HCT116 (cell line): ENCODE data around the gene PRKAG2. TPM values are rescaled to one million over a fixed set of nuclear protein-coding genes. Genes with fewer than 3 reads are reported as not detected.

Experiments
- ATAC-seq: fragments of 200-7000 bp; cut with Tn5 transposase; 2 replicates; pipeline ENCODE4 v1.9.1; 2020; ENCODE audit warnings: mild to moderate bottlenecking, moderate library complexity
- BruUV-seq: library from RNA; stranded (reverse); fragments of 400-500 nt; replicated peaks from 2 replicates; lab custom pipeline; 2021; lab: Mats Ljungman, UMichigan
- CTCF ChIA-PET: fragments of 300-600 bp; sonication (Branson Sonifier 250); formaldehyde crosslinking; loops from one replicate; lab custom pipeline; 2021; ENCODE audit warnings: antibody characterized with exemption; lab: Charles Lee
- POLR2A ChIA-PET: fragments of 300-600, 350-600 bp; sonication (Branson Sonifier 250); formaldehyde crosslinking; loops from one replicate; lab custom pipeline; 2021; ENCODE audit warnings: antibody characterized with exemption; lab: Charles Lee
- RAD21 ChIA-PET, 2 experiments: fragments of 300-600 bp; sonication (Branson Sonifier 250); formaldehyde crosslinking; loops; one replicate each; lab custom pipeline; 2023; ENCODE audit warnings: low total read pairs in 2 of 2; ENCODE audit not compliant: uncharacterized antibody in 2 of 2, unreplicated experiment in 2 of 2, low non-redundant PET in 1 of 2; lab: Charles Lee
- DNase-seq: peaks from one replicate; pipeline ENCODE4 v3.0.0-alpha.2; 2010; ENCODE audit warnings: low read depth, low spot score
- H2AFZ ChIP-seq: fragments of 200-600 bp; shearing (Covaris generic), sonication (generic); 2 replicates; pipeline ENCODE4 v1.6.1; 2017; ENCODE audit warnings: low read depth, mixed run types, mixed read lengths, antibody characterized with exemption, low read length; ENCODE audit not compliant: poor library complexity, severe bottlenecking
- H3K27ac ChIP-seq: 2 replicates; pipeline ENCODE4 v1.5.1; 2012; ENCODE audit warnings: low read depth, low read length
- H3K27me3 ChIP-seq: fragments of 200-600 bp; sonication (generic); 2 replicates; pipeline ENCODE4 v1.6.1; 2016; ENCODE audit warnings: mixed run types, low read length, mixed read lengths; ENCODE audit not compliant: insufficient read depth
- H3K36me3 ChIP-seq, 2 experiments: fragments of 200-500 bp in 1 of 2; fragments of 200-600 bp in 1 of 2; sonication (Bioruptor generic) in 1 of 2; sonication (generic) in 1 of 2; 2 replicates each; pipeline versions ENCODE4 v1.5.1 to v1.6.1; 2014 to 2016; ENCODE audit warnings: low read length in 2 of 2, inconsistent platforms in 1 of 2, mixed read lengths in 1 of 2, mixed run types in 1 of 2; ENCODE audit not compliant: insufficient read depth in 2 of 2, control insufficient read depth in 1 of 2
- H3K4me1 ChIP-seq, 2 experiments: fragments of 200-600 bp in 1 of 2; sonication (generic) in 1 of 2; 2 replicates each; pipeline versions ENCODE4 v1.5.1 to v1.6.1; 2012 to 2017; ENCODE audit warnings: low read length in 2 of 2, inconsistent platforms in 1 of 2, mild to moderate bottlenecking in 1 of 2, mixed read lengths in 1 of 2, mixed run types in 1 of 2, moderate library complexity in 1 of 2; ENCODE audit not compliant: insufficient read depth in 2 of 2, control insufficient read depth in 1 of 2
- H3K4me2 ChIP-seq: fragments of 200-600 bp; sonication (generic); 2 replicates; pipeline ENCODE4 v1.6.1; 2017; ENCODE audit warnings: mixed run types, low read length, mixed read lengths
- H3K4me3 ChIP-seq, 2 experiments: fragments of 200-600 bp in 1 of 2; sonication (generic) in 1 of 2; replicated peaks in 1 of 2; 2 replicates each; pipeline ENCODE4 v1.5.1; 2011 to 2016; ENCODE audit warnings: low read length in 2 of 2, control low read depth in 1 of 2, low read depth in 1 of 2, mild to moderate bottlenecking in 1 of 2, mixed read lengths in 1 of 2, mixed run types in 1 of 2
- H3K79me2 ChIP-seq: fragments of 200-600 bp; sonication (generic); 2 replicates; pipeline ENCODE4 v1.6.1; 2017; ENCODE audit warnings: mild to moderate bottlenecking, mixed run types, low read length, moderate library complexity, mixed read lengths; ENCODE audit not compliant: insufficient read depth
- H3K9ac ChIP-seq: fragments of 200-600 bp; sonication (generic); 2 replicates; pipeline ENCODE4 v1.6.1; 2016; ENCODE audit warnings: low read length, mixed read lengths
- H3K9me2 ChIP-seq: fragments of 200-600 bp; sonication (generic), shearing (Covaris generic); 2 replicates; pipeline ENCODE4 v1.6.1; 2017; ENCODE audit warnings: mixed run types, mild to moderate bottlenecking, moderate library complexity; ENCODE audit not compliant: insufficient read depth
- H3K9me3 ChIP-seq, 2 experiments: fragments of 200-500 bp in 1 of 2; fragments of 200-600 bp in 1 of 2; sonication (Bioruptor generic) in 1 of 2; sonication (generic) in 1 of 2; 2 replicates each; pipeline ENCODE4 v1.6.1; 2014 to 2017; ENCODE audit warnings: low read length in 2 of 2, mixed read lengths in 2 of 2, inconsistent platforms in 1 of 2, low read depth in 1 of 2, mild to moderate bottlenecking in 1 of 2, mixed run types in 1 of 2, moderate library complexity in 1 of 2; ENCODE audit not compliant: control insufficient read depth in 1 of 2, insufficient read depth in 1 of 2
- H4K20me1 ChIP-seq: fragments of 200-600 bp; sonication (generic), shearing (Covaris generic); 2 replicates; pipeline ENCODE4 v1.6.1; 2017; ENCODE audit warnings: mixed run types, mild to moderate bottlenecking, moderate library complexity; ENCODE audit not compliant: insufficient read depth
- CTCF ChIP-seq, 3 experiments: fragments of 200-600 bp in 1 of 3; sonication (generic) in 1 of 3; IDR thresholded peaks in 2 of 3; conservative IDR thresholded peaks in 1 of 3; 2 replicates each; pipeline ENCODE4 v1.5.1; 2012 to 2017; ENCODE audit warnings: low read depth in 2 of 3, low read length in 2 of 3, antibody characterized with exemption in 1 of 3, borderline replicate concordance in 1 of 3, control low read depth in 1 of 3, mild to moderate bottlenecking in 1 of 3, mixed read lengths in 1 of 3, mixed run types in 1 of 3, moderate library complexity in 1 of 3; ENCODE audit not compliant: insufficient read depth in 1 of 3
- EGR1 ChIP-seq: IDR thresholded peaks from 2 replicates; pipeline ENCODE4 v1.6.1; 2012; ENCODE audit warnings: low read depth
- REST ChIP-seq: IDR thresholded peaks from 2 replicates; pipeline ENCODE4 v1.6.1; 2012; ENCODE audit warnings: low read depth
- YY1 ChIP-seq: IDR thresholded peaks from 2 replicates; pipeline ENCODE4 v1.6.1; 2011; ENCODE audit warnings: low read length, low read depth, moderate library complexity, mild to moderate bottlenecking; ENCODE audit not compliant: insufficient replicate concordance; ENCODE audit errors: extremely low read depth
- intact Hi-C: fragments of 100-400 bp; cut with micrococcal nuclease; formaldehyde crosslinking; loops from 2 replicates; pipeline ENCODE4 v1.10.0; 2022
- total RNA-seq: library from RNA; stranded (reverse); gene quantifications from one replicate; pipeline ENCODE4 v1.2.1, GENCODE V29; 2021; ENCODE audit not compliant: unreplicated experiment
- TF ChIP-seq, protein P1 (sequence below): IDR thresholded peaks from 2 replicates; pipeline ENCODE4 v1.6.1; 2012
- TF ChIP-seq, protein P2 (sequence below): IDR thresholded peaks from 2 replicates; pipeline ENCODE4 v1.6.1; 2012

PRKAG2 gene
- total RNA-seq, 1 experiment from 2014 or later, result 23.6 TPM

GRCh38 chr7:151662251-151662826, 214.6 kb downstream of the PRKAG2 start:
- RAD21 ChIA-PET, result no interaction called here
- Histone ChIP-seq H3K9me3 (no peaks in the 10 kb centered on the region), H3K36me3 (no peaks in the 10 kb centered on the region), H3K27ac (no peak overlapping the region), H3K27me3 (no peaks in the 10 kb centered on the region), H4K20me1 (no peaks in the 10 kb centered on the region), H3K79me2 (no peaks in the 10 kb centered on the region), H3K4me1 (no peaks in the 10 kb centered on the region), H2AFZ (no peak overlapping the region), H3K9ac (no peak overlapping the region), H3K9me2 (no peaks in the 10 kb centered on the region), H3K4me3 (no peak overlapping the region), H3K4me2 (no peak overlapping the region)
- TF ChIP-seq, protein P1, sequence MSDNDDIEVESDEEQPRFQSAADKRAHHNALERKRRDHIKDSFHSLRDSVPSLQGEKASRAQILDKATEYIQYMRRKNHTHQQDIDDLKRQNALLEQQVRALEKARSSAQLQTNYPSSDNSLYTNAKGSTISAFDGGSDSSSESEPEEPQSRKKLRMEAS, result no peak
- TF ChIP-seq, protein P2, sequence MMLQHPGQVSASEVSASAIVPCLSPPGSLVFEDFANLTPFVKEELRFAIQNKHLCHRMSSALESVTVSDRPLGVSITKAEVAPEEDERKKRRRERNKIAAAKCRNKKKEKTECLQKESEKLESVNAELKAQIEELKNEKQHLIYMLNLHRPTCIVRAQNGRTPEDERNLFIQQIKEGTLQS, result no peak
- TF ChIP-seq YY1 (no peak), REST (no peak), CTCF (IDR thresholded peaks at IDR 0.05 in 2 of 3, conservative IDR thresholded peaks at IDR 0.05 in 1 of 3; ENCODE audit: borderline replicate concordance in 1 of 3, insufficient read depth in 1 of 3, low read depth in 2 of 3, low read length in 2 of 3) (no peak), EGR1 (no peak)
- intact Hi-C loops, result no loop called here
- BruUV-seq, result no TSS peak
- CTCF ChIA-PET, result no interaction called here
- ATAC-seq (no peak), DNase-seq (no peak)
- POLR2A ChIA-PET, result no interaction called here
